Measurements from ENCODE around the gene WDR38.

WDR38 gene

GRCh38 chr9:124880501-124880900 is 27.2 kb downstream of the WDR38 start:
- peaks cover 10% of the 10 kb centered on the region for H3K36me3 ChIP-seq (ENCODE audit: control insufficient read depth, insufficient read depth, low read length)
- no peaks in the 10 kb centered on the region for H3K9me3 ChIP-seq (ENCODE audit: control insufficient read depth, low read length)
- H3K27me3 ChIP-seq (ENCODE audit: control insufficient read depth, insufficient read depth, low read length), result no peaks in the 10 kb centered on the region
- H3K9ac ChIP-seq (ENCODE audit: low read length), result no peak overlapping the region
- no peak overlapping the region for H3K4me3 ChIP-seq (ENCODE audit: low read length)
- no peaks in the 10 kb centered on the region for H3K4me1 ChIP-seq (ENCODE audit: control insufficient read depth, insufficient read depth, low read length)

GRCh38 chr9:124881138-124881743 is 28.0 kb downstream of the WDR38 start:
- Histone ChIP-seq H3K27me3 (ENCODE audit: control insufficient read depth, insufficient read depth, low read length) (no peaks in the 10 kb centered on the region), H3K36me3 (ENCODE audit: control insufficient read depth, insufficient read depth, low read length) (peaks cover 6% of the 10 kb centered on the region), H3K4me3 (ENCODE audit: low read length) (no peak overlapping the region), H3K9ac (ENCODE audit: low read length) (no peak overlapping the region), H3K9me3 (ENCODE audit: control insufficient read depth, low read length) (no peaks in the 10 kb centered on the region), H3K4me1 (ENCODE audit: control insufficient read depth, insufficient read depth, low read length) (no peaks in the 10 kb centered on the region)

GRCh38 chr9:124882231-124882630 is 29.0 kb downstream of the WDR38 start:
- Histone ChIP-seq H3K9ac (ENCODE audit: low read length) (no peak overlapping the region), H3K4me1 (ENCODE audit: control insufficient read depth, insufficient read depth, low read length) (no peaks in the 10 kb centered on the region), H3K4me3 (ENCODE audit: low read length) (no peak overlapping the region), H3K9me3 (ENCODE audit: control insufficient read depth, low read length) (no peaks in the 10 kb centered on the region), H3K36me3 (ENCODE audit: control insufficient read depth, insufficient read depth, low read length) (peaks cover 6% of the 10 kb centered on the region), H3K27me3 (ENCODE audit: control insufficient read depth, insufficient read depth, low read length) (no peaks in the 10 kb centered on the region)

GRCh38 chr9:124884376-124884775 is 31.1 kb downstream of the WDR38 start:
- Histone ChIP-seq H3K4me1 (ENCODE audit: control insufficient read depth, insufficient read depth, low read length) (no peaks in the 10 kb centered on the region), H3K4me3 (ENCODE audit: low read length) (no peak overlapping the region), H3K27me3 (ENCODE audit: control insufficient read depth, insufficient read depth, low read length) (no peaks in the 10 kb centered on the region), H3K9ac (ENCODE audit: low read length) (no peak overlapping the region), H3K36me3 (ENCODE audit: control insufficient read depth, insufficient read depth, low read length) (peaks cover 16% of the 10 kb centered on the region), H3K9me3 (ENCODE audit: control insufficient read depth, low read length) (no peaks in the 10 kb centered on the region)

GRCh38 chr9:124885551-124885950 is 32.3 kb downstream of the WDR38 start:
- Histone ChIP-seq H3K36me3 (ENCODE audit: control insufficient read depth, insufficient read depth, low read length) (peaks cover 16% of the 10 kb centered on the region), H3K9me3 (ENCODE audit: control insufficient read depth, low read length) (no peaks in the 10 kb centered on the region), H3K27me3 (ENCODE audit: control insufficient read depth, insufficient read depth, low read length) (no peaks in the 10 kb centered on the region), H3K4me3 (ENCODE audit: low read length) (no peak overlapping the region), H3K9ac (ENCODE audit: low read length) (no peak overlapping the region), H3K4me1 (ENCODE audit: control insufficient read depth, insufficient read depth, low read length) (no peaks in the 10 kb centered on the region)

- Histone ChIP-seq H3K27me3 (ENCODE audit: control insufficient read depth, insufficient read depth, low read length) (no peaks in the 10 kb centered on the region), H3K9ac (ENCODE audit: low read length) (no peak overlapping the region), H3K9me3 (ENCODE audit: control insufficient read depth, low read length) (no peaks in the 10 kb centered on the region), H3K4me3 (ENCODE audit: low read length) (no peak overlapping the region), H3K4me1 (ENCODE audit: control insufficient read depth, insufficient read depth, low read length) (no peaks in the 10 kb centered on the region), H3K36me3 (ENCODE audit: control insufficient read depth, insufficient read depth, low read length) (peaks cover 10% of the 10 kb centered on the region)
Observed at GRCh38 chr9:124886461-124886860, 33.2 kb downstream of the WDR38 start.

- H3K9ac ChIP-seq (ENCODE audit: low read length), result no peak overlapping the region
- no peak overlapping the region for H3K4me3 ChIP-seq (ENCODE audit: low read length)
- H3K36me3 ChIP-seq (ENCODE audit: control insufficient read depth, insufficient read depth, low read length), result peaks cover 10% of the 10 kb centered on the region
- no peaks in the 10 kb centered on the region for H3K27me3 ChIP-seq (ENCODE audit: control insufficient read depth, insufficient read depth, low read length)
- H3K9me3 ChIP-seq (ENCODE audit: control insufficient read depth, low read length), result no peaks in the 10 kb centered on the region
- no peaks in the 10 kb centered on the region for H3K4me1 ChIP-seq (ENCODE audit: control insufficient read depth, insufficient read depth, low read length)
Observed at GRCh38 chr9:124886866-124887492, 33.7 kb downstream of the WDR38 start.

GRCh38 chr9:124887832-124888231 is 34.6 kb downstream of the WDR38 start:
- Histone ChIP-seq H3K9ac (ENCODE audit: low read length) (no peak overlapping the region), H3K9me3 (ENCODE audit: control insufficient read depth, low read length) (no peaks in the 10 kb centered on the region), H3K4me1 (ENCODE audit: control insufficient read depth, insufficient read depth, low read length) (no peaks in the 10 kb centered on the region), H3K27me3 (ENCODE audit: control insufficient read depth, insufficient read depth, low read length) (no peaks in the 10 kb centered on the region), H3K36me3 (ENCODE audit: control insufficient read depth, insufficient read depth, low read length) (peaks cover 10% of the 10 kb centered on the region), H3K4me3 (ENCODE audit: low read length) (no peak overlapping the region)

GRCh38 chr9:124889006-124889405 is 35.7 kb downstream of the WDR38 start:
- H3K27me3 ChIP-seq (ENCODE audit: control insufficient read depth, insufficient read depth, low read length), result no peaks in the 10 kb centered on the region
- H3K9ac ChIP-seq (ENCODE audit: low read length), result no peak overlapping the region
- H3K9me3 ChIP-seq (ENCODE audit: control insufficient read depth, low read length), result no peaks in the 10 kb centered on the region
- H3K36me3 ChIP-seq (ENCODE audit: control insufficient read depth, insufficient read depth, low read length), result peaks cover 14% of the 10 kb centered on the region
- no peaks in the 10 kb centered on the region for H3K4me1 ChIP-seq (ENCODE audit: control insufficient read depth, insufficient read depth, low read length)
- H3K4me3 ChIP-seq (ENCODE audit: low read length), result no peak overlapping the region

- Histone ChIP-seq H3K4me3 (ENCODE audit: low read length) (no peak overlapping the region), H3K9me3 (ENCODE audit: control insufficient read depth, low read length) (no peaks in the 10 kb centered on the region), H3K4me1 (ENCODE audit: control insufficient read depth, insufficient read depth, low read length) (no peaks in the 10 kb centered on the region), H3K36me3 (ENCODE audit: control insufficient read depth, insufficient read depth, low read length) (peaks cover 23% of the 10 kb centered on the region), H3K9ac (ENCODE audit: low read length) (no peak overlapping the region), H3K27me3 (ENCODE audit: control insufficient read depth, insufficient read depth, low read length) (no peaks in the 10 kb centered on the region)
Observed at GRCh38 chr9:124890179-124890578, 36.9 kb downstream of the WDR38 start.

GRCh38 chr9:124894035-124894740 is 40.9 kb downstream of the WDR38 start:
- no peak overlapping the region for H3K4me3 ChIP-seq (ENCODE audit: low read length)
- no peaks in the 10 kb centered on the region for H3K27me3 ChIP-seq (ENCODE audit: control insufficient read depth, insufficient read depth, low read length)
- H3K9me3 ChIP-seq (ENCODE audit: control insufficient read depth, low read length), result no peaks in the 10 kb centered on the region
- H3K4me1 ChIP-seq (ENCODE audit: control insufficient read depth, insufficient read depth, low read length), result no peaks in the 10 kb centered on the region
- no peak overlapping the region for H3K9ac ChIP-seq (ENCODE audit: low read length)
- H3K36me3 ChIP-seq (ENCODE audit: control insufficient read depth, insufficient read depth, low read length), result peaks cover 13% of the 10 kb centered on the region

GRCh38 chr9:124894741-124895170 is 41.5 kb downstream of the WDR38 start:
- H3K4me3 ChIP-seq (ENCODE audit: low read length), result no peak overlapping the region
- H3K9ac ChIP-seq (ENCODE audit: low read length), result no peak overlapping the region
- H3K9me3 ChIP-seq (ENCODE audit: control insufficient read depth, low read length), result no peaks in the 10 kb centered on the region
- no peaks in the 10 kb centered on the region for H3K4me1 ChIP-seq (ENCODE audit: control insufficient read depth, insufficient read depth, low read length)
- H3K27me3 ChIP-seq (ENCODE audit: control insufficient read depth, insufficient read depth, low read length), result no peaks in the 10 kb centered on the region
- H3K36me3 ChIP-seq (ENCODE audit: control insufficient read depth, insufficient read depth, low read length), result peaks cover 13% of the 10 kb centered on the region
